OCI-LY1 (cell line): ENCODE results near the gene SLK.

Source experiments
- H2AFZ ChIP-seq: fragments of 200-600 bp; sonication (generic), shearing (Covaris generic); 2 replicates; pipeline ENCODE4 v1.6.0; 2014; ENCODE audit warnings: antibody characterized with exemption, mild to moderate bottlenecking, low read length
- H3F3A ChIP-seq: fragments of 200-600 bp; sonication (generic), shearing (Covaris generic); 2 replicates; pipeline ENCODE4 v1.6.0; 2014; ENCODE audit warnings: mild to moderate bottlenecking, antibody characterized with exemption, low read length, moderate library complexity; ENCODE audit not compliant: insufficient read depth
- H3K27ac ChIP-seq: fragments of 200-600 bp; sonication (generic); 2 replicates; pipeline ENCODE4 v1.5.1; 2014; ENCODE audit warnings: low read length, mixed run types, mild to moderate bottlenecking, low read depth; ENCODE audit not compliant: poor library complexity, severe bottlenecking
- H3K27me3 ChIP-seq: fragments of 200-600 bp; sonication (generic); 2 replicates; pipeline ENCODE4 v1.6.0; 2014; ENCODE audit warnings: antibody characterized with exemption, mild to moderate bottlenecking, low read length, moderate library complexity; ENCODE audit not compliant: insufficient read depth
- H3K36me3 ChIP-seq: fragments of 200-600 bp; sonication (generic); 2 replicates; pipeline ENCODE4 v1.6.1; 2014; ENCODE audit warnings: mild to moderate bottlenecking, antibody characterized with exemption, low read length, moderate library complexity, mixed read lengths; ENCODE audit not compliant: insufficient read depth
- H3K4me1 ChIP-seq: fragments of 200-600 bp; sonication (generic); 2 replicates; pipeline ENCODE4 v1.5.1; 2014; ENCODE audit warnings: mild to moderate bottlenecking, low read length, moderate library complexity; ENCODE audit not compliant: insufficient read depth, severe bottlenecking
- H3K4me2 ChIP-seq: fragments of 200-600 bp; sonication (generic), shearing (Covaris generic); 2 replicates; pipeline ENCODE4 v1.6.1; 2014; ENCODE audit warnings: low read length
- H3K4me3 ChIP-seq: fragments of 200-600 bp; sonication (generic); 2 replicates; pipeline ENCODE4 v1.5.1; 2014; ENCODE audit warnings: low read length, low read depth, mild to moderate bottlenecking, mixed read lengths; ENCODE audit not compliant: poor library complexity, severe bottlenecking
- H3K79me2 ChIP-seq: fragments of 200-600 bp; shearing (Covaris generic); 2 replicates; pipeline ENCODE4 v1.6.1; 2016; ENCODE audit warnings: mixed run types, low read length, mixed read lengths; ENCODE audit not compliant: insufficient read depth
- H3K9ac ChIP-seq: fragments of 200-600 bp; sonication (generic), shearing (Covaris generic); 2 replicates; pipeline ENCODE4 v1.6.1; 2014; ENCODE audit warnings: mild to moderate bottlenecking, low read length, mixed read lengths
- H3K9me2 ChIP-seq: fragments of 200-600 bp; sonication (generic), shearing (Covaris generic); 2 replicates; pipeline ENCODE4 v1.6.1; 2014; ENCODE audit warnings: low read depth, mild to moderate bottlenecking, low read length, mixed read lengths
- H3K9me3 ChIP-seq: fragments of 200-600 bp; shearing (Covaris generic); 2 replicates; pipeline ENCODE4 v1.6.1; 2014; ENCODE audit warnings: low read length, mixed read lengths
- H4K20me1 ChIP-seq: fragments of 200-600 bp; sonication (generic), shearing (Covaris generic); 2 replicates; pipeline ENCODE4 v1.6.0; 2016; ENCODE audit warnings: mild to moderate bottlenecking, low read length; ENCODE audit not compliant: insufficient read depth
- EZH2 ChIP-seq: fragments of 200-600 bp; sonication (generic), shearing (Covaris generic); IDR thresholded peaks from 2 replicates; pipeline ENCODE4 v1.8.0; 2017; ENCODE audit warnings: borderline replicate concordance, mixed run types, mild to moderate bottlenecking, antibody characterized with exemption, low read length, moderate library complexity, mixed read lengths
- TF ChIP-seq, protein P1 (sequence below): fragments of 200-600 bp; sonication (generic), shearing (Covaris generic); IDR thresholded peaks from 2 replicates; pipeline ENCODE4 v1.5.1; 2017; ENCODE audit warnings: mild to moderate bottlenecking, antibody characterized with exemption, low read length, moderate library complexity, mixed read lengths

SLK gene

DNA sequence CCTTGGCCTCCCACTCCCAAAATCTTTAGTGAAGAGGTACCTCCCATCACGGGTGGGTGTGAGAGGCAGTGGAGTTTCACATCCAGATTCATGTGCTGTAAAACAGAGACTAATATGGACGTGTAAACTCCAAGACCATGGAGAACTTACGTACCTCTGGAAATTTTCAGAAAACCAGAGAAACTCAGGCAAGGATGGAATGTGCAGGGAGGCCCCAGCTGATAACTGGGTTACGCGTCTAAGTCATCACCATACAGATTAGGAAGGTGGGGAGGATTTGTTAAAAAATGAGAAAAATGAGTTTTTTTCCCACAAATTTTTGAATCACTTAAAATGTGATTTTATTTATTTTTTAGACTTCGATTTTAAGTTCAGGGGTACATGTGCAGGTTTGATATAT is 32.6 kb upstream of the SLK start:
- Histone ChIP-seq H3K4me1 (no peaks in the 10 kb centered on the region), H3K9me2 (no peaks in the 10 kb centered on the region), H3K27ac (no peak overlapping the region), H3K27me3 (0 out of 2 replicates have a peak, but pooled peaks cover 5% of the 10 kb centered on the region), H3K4me3 (no peak overlapping the region), H2AFZ (no peak overlapping the region), H3F3A (no peaks in the 10 kb centered on the region), H3K4me2 (no peak overlapping the region), H3K36me3 (no peaks in the 10 kb centered on the region), H4K20me1 (no peaks in the 10 kb centered on the region), H3K9me3 (no peaks in the 10 kb centered on the region), H3K79me2 (no peaks in the 10 kb centered on the region), H3K9ac (no peak overlapping the region)
- TF ChIP-seq, protein P1, sequence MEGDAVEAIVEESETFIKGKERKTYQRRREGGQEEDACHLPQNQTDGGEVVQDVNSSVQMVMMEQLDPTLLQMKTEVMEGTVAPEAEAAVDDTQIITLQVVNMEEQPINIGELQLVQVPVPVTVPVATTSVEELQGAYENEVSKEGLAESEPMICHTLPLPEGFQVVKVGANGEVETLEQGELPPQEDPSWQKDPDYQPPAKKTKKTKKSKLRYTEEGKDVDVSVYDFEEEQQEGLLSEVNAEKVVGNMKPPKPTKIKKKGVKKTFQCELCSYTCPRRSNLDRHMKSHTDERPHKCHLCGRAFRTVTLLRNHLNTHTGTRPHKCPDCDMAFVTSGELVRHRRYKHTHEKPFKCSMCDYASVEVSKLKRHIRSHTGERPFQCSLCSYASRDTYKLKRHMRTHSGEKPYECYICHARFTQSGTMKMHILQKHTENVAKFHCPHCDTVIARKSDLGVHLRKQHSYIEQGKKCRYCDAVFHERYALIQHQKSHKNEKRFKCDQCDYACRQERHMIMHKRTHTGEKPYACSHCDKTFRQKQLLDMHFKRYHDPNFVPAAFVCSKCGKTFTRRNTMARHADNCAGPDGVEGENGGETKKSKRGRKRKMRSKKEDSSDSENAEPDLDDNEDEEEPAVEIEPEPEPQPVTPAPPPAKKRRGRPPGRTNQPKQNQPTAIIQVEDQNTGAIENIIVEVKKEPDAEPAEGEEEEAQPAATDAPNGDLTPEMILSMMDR = no peak
- TF ChIP-seq EZH2 = no peak

DNA sequence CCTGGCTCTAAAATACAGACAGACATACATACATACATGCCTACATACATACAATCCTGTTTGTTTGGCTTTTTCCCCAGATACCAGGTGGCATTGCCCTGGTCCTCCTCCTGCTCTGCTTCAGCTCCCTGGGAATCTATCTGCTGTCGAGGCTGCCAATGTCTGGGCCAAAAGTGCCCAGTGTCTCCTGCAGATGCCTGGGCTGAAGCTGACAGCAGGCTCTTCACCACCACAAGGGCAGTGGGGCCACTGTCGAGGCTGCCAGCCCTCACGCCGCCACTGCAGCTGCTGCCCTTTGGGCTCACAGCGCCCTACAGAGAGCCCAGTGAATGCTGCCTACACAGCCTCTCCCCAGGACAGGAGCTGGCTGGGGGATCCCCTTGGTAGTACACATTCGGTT is 30.9 kb upstream of the SLK start:
- H3F3A ChIP-seq = no peaks in the 10 kb centered on the region

DNA sequence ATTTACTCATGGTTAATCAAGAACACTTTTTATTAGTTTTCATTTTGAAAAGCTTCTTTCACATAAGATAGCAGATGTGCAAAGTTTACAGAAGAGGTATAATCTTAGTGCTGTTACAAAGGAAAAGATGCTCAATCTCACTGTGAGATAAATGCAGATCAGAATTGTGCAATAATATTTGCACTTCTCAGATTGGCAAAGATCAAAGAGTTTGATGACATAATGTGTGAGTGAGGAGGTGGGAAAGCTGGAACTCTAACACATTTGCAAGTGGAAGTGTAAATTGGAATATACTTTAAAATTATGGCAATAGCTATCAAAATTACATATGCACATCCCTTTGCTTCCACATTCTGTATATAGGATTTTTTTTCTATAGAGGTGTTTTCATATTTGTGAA is 27.4 kb upstream of the SLK start:
- Histone ChIP-seq H3K9ac (no peak overlapping the region), H2AFZ (no peak overlapping the region), H3K9me3 (no peaks in the 10 kb centered on the region), H3K27ac (no peak overlapping the region), H3K4me2 (no peak overlapping the region), H3K36me3 (no peaks in the 10 kb centered on the region), H4K20me1 (no peaks in the 10 kb centered on the region), H3K27me3 (no peaks in the 10 kb centered on the region), H3F3A (no peaks in the 10 kb centered on the region), H3K4me1 (no peaks in the 10 kb centered on the region), H3K4me3 (no peak overlapping the region), H3K79me2 (no peaks in the 10 kb centered on the region), H3K9me2 (no peaks in the 10 kb centered on the region)
- TF ChIP-seq EZH2 = no peak
- TF ChIP-seq, protein P1 = no peak

More for the DNA sequence above, 30.9 kb upstream of the SLK start:
- Histone ChIP-seq H3K27me3 (0 out of 2 replicates have a peak, but pooled peaks cover 5% of the 10 kb centered on the region), H3K4me1 (no peaks in the 10 kb centered on the region), H3K9me2 (no peaks in the 10 kb centered on the region), H3K9ac (no peak overlapping the region), H3K9me3 (no peaks in the 10 kb centered on the region), H4K20me1 (no peaks in the 10 kb centered on the region), H3K79me2 (no peaks in the 10 kb centered on the region), H3K27ac (no peak overlapping the region), H2AFZ (no peak overlapping the region), H3K4me2 (no peak overlapping the region), H3K36me3 (no peaks in the 10 kb centered on the region), H3K4me3 (no peak overlapping the region)
- TF ChIP-seq, protein P1 = no peak
- TF ChIP-seq EZH2 = no peak
